Upper lobe of left lung (tissue), 4 donors: ENCODE results near the gene IRAK1.

Source experiments
- EP300 ChIP-seq, 4 donors: sonication (generic); formaldehyde crosslinking; IDR thresholded peaks; one replicate each; pipeline ENCODE4 v1.5.1; 2017; ENCODE audit warnings: antibody characterized with exemption in 4 of 4, control low read depth in 2 of 4
- POLR2A ChIP-seq, 4 donors: fragments of 450-650 bp; IDR thresholded peaks; one replicate each; pipeline ENCODE4 v1.5.1; 2016 to 2017; ENCODE audit warnings: antibody characterized with exemption in 4 of 4, mild to moderate bottlenecking in 2 of 4
- TF ChIP-seq, protein P1 (sequence below), 6 experiments: fragments of 450-650 bp in 4 of 6; fragments of 200-600 bp in 2 of 6; sonication (generic) in 2 of 6; IDR thresholded peaks; one replicate each; pipeline ENCODE4 v1.5.1; 2016 to 2019; ENCODE audit warnings: antibody characterized with exemption in 6 of 6

DNA sequence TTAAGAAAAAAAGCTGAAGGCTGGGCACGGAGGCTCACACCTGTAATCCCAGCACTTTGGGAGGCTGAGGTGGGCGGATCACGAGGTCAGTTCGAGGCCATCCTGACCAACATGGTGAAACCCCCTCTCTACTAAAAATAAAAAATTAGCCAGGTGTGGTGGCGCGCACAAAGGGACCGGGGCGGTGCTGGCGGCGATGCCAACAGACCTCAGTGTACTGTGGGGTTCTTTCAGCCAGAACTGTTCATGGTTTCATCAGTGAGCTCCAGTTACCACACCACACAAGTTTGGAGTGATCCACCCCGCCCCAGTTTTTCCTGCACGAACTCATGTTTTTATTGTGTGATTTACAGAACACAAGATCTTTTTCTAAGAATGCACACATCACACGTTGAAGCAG, 21.2 kb upstream of the IRAK1 start:
- TF ChIP-seq, protein P1, sequence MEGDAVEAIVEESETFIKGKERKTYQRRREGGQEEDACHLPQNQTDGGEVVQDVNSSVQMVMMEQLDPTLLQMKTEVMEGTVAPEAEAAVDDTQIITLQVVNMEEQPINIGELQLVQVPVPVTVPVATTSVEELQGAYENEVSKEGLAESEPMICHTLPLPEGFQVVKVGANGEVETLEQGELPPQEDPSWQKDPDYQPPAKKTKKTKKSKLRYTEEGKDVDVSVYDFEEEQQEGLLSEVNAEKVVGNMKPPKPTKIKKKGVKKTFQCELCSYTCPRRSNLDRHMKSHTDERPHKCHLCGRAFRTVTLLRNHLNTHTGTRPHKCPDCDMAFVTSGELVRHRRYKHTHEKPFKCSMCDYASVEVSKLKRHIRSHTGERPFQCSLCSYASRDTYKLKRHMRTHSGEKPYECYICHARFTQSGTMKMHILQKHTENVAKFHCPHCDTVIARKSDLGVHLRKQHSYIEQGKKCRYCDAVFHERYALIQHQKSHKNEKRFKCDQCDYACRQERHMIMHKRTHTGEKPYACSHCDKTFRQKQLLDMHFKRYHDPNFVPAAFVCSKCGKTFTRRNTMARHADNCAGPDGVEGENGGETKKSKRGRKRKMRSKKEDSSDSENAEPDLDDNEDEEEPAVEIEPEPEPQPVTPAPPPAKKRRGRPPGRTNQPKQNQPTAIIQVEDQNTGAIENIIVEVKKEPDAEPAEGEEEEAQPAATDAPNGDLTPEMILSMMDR (IDR thresholded peaks at IDR 0.05) = no peak
- TF ChIP-seq POLR2A (IDR thresholded peaks at IDR 0.05) = no peak
- TF ChIP-seq EP300 (IDR thresholded peaks at IDR 0.05) = no peak
